ENCODE measurements around the gene C1QTNF7.

DNA sequence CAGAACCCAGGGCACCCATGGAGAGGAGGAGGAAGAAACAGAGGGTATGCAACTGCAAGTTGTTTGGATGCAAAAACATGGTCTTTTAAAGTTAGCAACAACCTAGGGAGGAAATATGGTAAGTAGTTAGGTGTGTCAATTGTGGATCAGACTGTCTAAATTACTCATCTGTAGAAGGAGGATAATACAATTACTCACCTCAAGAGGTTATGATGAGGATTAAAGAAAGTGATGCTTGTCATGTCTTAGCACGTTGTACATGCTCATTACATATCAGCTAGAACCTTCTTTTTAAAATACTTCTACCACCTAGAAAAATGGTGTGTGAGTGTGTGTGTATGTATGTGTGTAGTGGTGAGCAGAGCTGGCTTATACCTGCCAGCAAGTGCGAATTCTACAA lies 2.3 kb upstream of the C1QTNF7 start:
- TF ChIP-seq SUZ12 (IDR thresholded peaks at IDR 0.05; ENCODE audit: extremely low read depth, insufficient read depth, insufficient read length) (no peak), YY1 (IDR thresholded peaks at IDR 0.05; ENCODE audit: insufficient read depth, insufficient read length) (no peak)
